ENCODE data around the gene RALGDS.
A peak's percentile ranks its signal among the peaks of the same experiment; 100 is the strongest.

RALGDS gene

DNA sequence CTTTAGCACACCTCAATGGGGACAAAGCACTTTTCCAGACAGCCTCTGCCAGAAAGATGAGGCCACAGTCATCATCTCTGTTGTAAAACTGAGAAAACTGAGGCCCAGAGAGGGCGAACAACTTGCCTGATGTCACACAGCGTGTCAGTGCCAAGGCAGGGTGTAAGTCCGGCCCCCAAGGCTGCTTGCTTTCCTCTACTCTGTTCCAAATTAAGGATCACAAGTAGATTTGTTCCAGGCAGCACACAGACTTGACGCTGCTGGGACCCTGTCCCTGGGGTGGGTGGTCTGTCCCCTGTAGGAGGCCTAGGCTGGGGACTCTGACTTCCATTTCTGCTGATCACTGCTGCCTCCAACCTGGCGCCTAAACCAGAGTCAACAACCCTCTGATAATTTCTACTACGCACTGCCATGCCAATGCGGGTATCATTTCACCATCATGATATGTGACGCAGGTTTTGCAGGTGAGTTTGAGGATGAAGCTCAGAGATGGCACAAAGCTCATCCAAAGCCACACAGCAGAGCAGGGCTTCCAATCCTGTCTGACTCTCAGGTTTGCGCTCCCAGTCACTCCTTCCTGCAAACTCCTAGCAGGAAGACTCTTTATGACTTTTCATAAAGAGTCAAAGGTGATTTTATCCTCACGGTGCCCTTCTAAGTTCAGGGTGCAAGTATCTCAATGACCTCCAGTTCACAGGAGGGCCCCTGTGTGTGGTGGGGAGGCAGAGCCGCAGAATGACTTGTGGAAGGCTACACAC, 13.5 kb upstream of the RALGDS start:
- DNase-seq (ENCODE audit: low spot score), result no peak

DNA sequence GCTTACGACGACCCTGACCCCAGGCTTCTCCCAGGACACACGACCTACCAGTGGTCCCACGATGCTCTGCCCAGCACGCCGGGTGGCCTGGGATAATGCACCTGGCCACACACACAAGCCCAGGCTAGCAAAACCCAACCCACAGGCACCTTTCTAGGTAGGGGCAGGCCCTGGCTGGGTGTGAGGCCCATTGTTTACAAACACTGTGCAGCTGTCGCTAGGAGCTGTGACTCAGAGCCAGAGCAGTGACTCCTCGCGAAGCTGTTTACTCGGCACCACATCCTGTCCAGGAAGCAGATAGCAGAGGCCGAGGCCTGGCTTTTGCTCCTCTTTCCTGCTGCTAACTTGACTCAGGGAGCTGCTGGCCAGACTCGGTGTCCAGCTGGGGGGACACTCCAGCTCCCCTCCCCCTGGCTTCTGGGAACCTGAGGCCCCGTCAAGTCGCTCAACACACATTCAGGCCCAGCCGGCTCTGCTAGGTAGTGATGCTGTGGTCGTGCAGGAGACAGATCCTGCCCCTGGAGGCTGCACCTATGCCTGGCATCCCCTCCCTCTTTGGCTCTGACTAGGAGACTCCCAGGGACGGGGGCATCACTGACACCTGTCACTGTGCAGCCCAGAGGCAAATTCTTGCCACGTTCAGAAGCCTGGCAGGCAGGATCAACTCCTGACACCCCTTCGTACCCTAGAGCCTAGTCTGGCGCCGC, 12.8 kb upstream of the RALGDS start:
- DNase-seq (ENCODE audit: low spot score), result peak; percentile 95

DNA sequence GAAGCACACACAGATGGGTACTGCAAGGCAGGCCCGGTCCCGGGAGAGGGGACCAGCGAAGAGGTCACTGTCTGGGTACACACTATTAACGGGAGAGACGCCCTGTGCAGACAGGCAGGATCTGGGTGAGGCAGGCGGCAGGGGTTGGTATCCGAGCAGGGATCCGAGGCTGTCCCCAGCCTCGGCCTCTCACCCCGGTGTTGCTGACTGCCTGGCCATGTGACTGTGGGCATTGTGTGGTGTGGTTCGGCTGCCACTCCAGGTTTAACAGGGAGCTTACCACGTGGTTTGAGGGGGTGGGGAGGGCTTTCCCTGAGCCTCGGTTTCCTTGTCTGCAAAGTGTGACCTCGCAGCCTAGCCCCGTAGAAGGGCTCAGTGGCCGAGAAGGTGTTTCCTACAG, 11.1 kb upstream of the RALGDS start:
- DNase-seq (ENCODE audit: low spot score), result no peak

- no peak for DNase-seq (ENCODE audit: low spot score)
Observed at GRCh38 chr9:133131506-133131905, 10.5 kb upstream of the RALGDS start.

DNA sequence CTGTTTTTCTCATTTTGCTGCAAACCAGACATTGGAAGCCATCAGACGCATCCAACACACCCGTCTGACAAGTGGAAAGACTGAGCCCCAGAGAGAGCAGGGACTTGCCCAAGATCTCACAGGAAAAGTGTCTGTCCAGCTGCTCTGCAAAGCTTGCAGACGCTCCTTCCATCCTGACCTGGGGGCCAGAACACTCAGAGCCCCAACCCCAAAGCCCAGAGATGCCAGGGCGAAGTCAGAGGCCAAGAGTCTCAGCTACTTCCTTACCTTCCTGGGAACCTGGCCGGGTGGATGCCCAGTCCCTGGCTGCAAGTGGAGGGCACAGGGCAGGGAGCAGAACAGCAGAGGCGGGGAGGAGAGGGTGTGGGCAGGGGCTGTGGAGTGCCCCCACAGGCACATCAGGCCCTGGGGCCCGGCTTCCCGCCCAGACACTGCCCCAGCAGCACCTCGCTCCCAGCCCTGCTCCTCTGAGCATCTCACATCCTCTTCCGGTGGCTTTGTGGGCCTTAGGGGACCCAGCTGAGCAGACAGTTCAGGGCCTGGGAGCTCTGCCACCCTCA, 9.7 kb upstream of the RALGDS start:
- no peak for DNase-seq (ENCODE audit: low spot score)

DNA sequence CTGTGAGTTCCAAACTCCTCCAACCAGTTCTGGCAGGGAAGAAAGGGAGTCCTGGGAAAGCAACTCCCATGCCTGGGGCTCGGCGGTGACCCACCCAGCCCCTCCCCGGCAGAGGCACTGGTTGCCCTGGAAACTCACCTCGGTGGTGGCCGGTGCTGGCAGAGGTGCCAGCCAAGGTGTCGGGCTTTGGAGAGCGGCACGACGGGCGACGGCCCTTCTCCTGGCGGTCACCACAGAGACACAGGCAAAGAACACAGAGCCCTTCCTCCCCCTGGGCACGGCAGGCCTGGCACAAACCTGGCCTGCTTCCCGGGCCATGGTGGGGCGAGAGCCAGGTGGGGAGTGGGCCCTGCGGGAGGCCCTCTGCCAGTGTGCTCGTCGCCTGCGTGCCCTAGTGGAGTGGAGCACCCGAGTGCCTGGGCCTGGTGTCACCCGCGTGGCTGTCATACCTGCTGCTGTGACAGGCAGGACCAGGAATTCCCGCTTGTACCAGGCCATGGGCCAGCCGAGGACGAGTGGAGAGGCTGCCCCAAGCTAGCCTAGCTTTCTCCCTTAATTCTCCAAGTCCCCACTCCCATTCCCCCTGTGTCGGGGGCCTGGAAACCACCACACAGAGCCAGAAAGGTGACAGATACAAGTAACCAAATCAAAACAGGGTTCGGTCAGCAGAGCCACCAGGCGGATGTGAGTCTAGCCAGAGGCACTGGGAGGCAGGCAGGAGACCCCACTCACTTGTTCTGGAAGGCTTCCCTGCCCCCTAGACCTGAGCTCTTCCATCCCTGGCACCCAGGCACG, 8.2 kb upstream of the RALGDS start:
- DNase-seq (ENCODE audit: low spot score), result no peak

GRCh38 chr9:133128152-133128551, 7.1 kb upstream of the RALGDS start:
- no peak for DNase-seq (ENCODE audit: low spot score)

GRCh38 chr9:133127340-133127981, 6.4 kb upstream of the RALGDS start:
- DNase-seq (ENCODE audit: low spot score), result no peak

GRCh38 chr9:133126697-133127339, 5.8 kb upstream of the RALGDS start:
- no peak for DNase-seq (ENCODE audit: low spot score)

DNA sequence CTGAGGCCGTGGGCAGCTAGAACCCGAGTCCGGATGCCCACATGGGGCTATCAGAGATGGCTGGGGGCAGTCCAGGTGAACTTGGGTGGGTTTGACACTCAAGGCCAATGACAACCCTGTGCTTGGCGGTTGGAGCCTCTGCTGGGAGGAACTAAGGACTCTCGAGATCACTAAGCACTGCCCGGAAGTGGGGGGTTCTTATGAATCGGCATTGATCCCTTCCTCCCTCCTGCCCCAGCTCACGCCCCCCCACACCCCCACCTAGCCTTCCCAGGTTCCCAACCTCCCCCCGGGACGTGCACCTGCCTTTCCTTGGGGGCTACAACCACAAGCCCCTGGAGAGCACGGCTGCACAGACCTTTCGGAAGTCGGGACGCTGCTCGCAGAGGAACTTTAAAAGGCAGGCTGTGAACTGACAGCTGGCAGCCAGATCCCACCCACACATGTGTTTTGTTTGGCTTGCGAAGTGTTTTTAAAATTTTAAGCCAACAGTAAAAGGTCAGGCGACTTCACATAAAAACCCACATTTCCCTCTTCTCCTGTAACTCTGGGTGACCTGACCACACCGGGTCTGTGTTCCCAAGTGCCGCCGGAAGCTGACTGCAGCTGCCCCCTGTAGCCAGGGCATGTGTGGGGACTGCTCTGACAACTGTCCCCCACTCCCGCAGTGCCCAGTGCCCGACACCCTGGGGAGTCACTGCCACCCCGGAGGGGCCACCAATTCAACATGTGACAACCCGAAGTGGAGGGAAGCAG, 5.1 kb upstream of the RALGDS start:
- no peak for DNase-seq (ENCODE audit: low spot score)

GRCh38 chr9:133124907-133125275, 3.9 kb upstream of the RALGDS start:
- no peak for DNase-seq (ENCODE audit: low spot score)

DNA sequence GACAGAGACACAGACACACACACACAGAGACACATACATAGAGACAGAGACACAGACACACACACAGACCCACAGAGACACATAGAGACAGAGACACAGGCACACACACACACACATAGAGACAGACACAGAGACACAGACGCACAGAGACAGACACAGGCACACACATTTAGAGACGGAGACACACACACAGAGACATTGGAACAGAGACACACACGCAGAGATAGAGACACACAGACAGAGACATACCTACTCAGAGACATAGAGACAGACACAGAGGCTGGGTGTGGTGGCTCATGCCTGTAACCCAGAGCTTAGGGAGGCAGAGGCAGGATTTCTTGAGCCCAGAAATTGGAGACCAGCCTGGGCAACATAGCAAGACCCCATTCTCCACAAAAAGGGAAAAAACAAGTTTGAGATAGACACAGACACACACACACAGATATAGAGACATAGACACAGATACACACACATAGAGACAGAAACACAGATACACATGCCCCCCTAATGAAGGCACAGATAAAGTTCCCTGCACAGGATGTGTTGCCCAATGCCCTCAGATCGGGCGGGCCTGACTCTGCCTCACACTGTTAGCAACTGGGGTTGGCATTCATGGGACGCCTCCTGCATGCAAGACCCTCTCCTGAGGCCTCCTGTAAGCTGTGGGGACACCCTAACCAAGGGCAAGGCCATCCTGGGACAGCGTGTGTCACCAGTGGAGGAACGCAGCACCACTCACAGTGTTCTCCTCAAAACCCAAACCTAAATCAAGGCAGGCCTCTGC, 3.3 kb upstream of the RALGDS start:
- no peak for DNase-seq (ENCODE audit: low spot score)

DNA sequence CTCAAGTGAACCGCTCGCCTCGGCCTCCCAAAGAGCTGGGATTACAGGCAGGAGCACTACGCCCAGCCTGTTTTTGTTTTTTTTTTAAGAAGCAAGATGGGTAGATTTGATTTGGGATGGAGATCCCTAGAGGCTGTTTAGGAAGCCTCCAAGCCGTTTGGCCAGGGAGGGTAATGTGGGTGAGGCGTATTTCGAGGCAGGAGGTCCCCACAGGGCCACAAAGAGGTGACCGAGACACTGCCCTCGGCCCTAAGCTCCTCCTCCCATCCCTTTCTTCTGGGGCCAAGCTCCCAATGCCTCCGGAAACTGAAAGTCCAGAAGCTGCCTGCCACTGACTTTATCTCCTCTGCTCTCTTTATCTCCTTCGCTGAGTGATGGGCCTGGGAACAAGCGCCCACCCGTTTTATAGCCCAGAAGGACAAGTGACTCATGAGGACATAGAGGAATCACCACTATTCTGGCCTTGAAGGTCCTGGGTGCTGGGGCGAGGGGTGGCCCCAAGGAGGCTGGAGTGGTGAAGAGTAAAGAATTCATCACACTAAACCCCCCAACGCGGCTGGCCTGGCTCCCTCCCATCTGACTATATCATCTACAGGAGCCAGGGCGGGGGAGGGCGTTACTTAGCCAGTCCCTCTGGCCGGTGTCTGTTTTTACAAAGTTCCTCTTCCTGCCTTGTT, 2.0 kb upstream of the RALGDS start:
- no peak for DNase-seq (ENCODE audit: low spot score)

- no peak for DNase-seq (ENCODE audit: low spot score)
Observed at GRCh38 chr9:133122605-133122934, 1.5 kb upstream of the RALGDS start.

DNA sequence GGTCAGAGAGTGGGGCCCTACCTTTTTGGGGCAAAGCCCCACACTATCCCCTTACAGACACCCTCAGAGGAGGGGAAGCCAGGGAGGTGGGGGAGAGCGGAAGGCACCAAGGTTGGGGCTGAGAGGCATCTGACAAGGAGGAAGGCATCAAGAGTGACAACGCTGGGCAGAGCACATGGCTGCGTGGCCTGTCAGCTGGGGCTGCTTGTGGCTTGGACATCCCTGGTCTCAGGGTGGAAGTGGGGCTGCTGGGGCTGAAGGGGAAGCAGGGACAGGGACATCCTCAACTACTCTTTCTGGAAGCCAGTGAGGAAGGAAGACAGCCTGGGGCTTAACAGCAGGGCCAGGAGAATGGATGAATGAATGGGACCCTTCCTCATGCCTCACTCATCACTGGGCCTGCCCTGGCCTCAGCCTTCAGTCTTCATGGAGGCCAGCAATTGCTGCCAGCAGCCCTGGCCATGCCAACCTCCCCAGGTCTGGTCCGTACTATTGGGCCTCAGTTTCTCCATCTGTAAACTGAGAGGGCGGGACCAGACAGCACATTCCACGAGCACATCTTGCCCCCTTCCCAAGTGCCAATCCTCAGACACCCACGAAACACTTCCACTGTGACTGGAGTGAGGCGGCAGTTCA, 993 bp upstream of the RALGDS start:
- DNase-seq (ENCODE audit: low spot score), result no peak

GRCh38 chr9:133120501-133121197, 391 bp downstream of the RALGDS start:
- DNase-seq (ENCODE audit: low spot score), result no peak

DNA sequence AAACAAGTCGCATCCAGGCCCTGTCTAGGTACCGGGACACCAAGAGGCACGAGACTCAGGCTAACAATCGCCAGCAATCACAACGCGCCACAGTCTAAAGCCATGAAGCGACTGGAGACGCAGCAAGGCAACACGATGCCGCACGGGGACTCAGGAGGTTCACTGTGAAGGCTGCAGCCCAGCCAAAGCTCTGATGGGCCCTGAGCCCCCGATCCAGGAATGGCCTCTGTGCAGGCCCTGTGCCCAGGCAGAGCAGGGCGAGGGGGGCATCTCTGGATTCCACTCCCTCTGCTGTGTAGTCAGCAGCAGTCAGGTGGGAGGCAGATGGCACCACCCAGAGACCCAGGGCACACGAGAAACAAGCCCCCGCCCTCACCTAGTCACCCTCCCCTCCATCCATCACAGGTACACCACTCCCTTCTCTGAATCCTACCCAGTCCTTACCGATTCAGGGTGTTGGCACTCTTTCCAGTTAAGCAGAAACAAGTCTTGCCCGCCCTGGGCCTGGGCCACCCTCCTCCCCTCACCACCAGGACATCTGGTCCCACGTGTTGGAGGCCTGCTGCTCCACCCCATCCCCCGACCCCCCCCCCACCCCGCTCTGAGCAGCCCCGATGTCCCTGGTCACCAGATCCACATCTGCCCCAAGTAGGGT, 1.1 kb downstream of the RALGDS start:
- DNase-seq (ENCODE audit: low spot score), result no peak
